Measurements from ENCODE around the gene DNAH7. TPM values are rescaled to one million over a fixed set of nuclear protein-coding genes. Genes with fewer than 3 reads are reported as not detected.

DNAH7 gene
- total and polyA plus RNA-seq, 2 of the 4 experiments (the other 2 are of a cell fraction), result 0.22 to 0.36 TPM

DNA sequence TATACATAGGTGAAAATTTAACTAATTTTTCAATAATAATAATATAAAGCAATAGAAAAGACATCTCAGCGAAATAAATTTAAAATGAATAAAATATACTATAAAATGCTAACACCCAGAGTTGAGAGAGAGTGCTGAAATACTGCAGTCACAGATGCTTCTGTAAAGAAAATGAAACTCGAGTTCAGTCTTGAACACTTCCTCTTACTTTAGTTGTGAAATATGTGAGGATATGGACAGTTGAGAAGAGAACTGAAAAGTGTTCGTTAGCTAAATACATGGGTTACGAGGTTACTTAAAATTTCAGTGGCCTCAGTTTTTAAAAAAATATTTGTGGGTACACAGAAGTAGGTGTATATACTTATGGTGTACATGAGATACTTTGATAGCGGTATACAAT lies 106.8 kb downstream of the DNAH7 start:
- DNase-seq, result no peak
- H3K4me2 ChIP-seq (ENCODE audit: low read depth, low read length), result no peak overlapping the region
- dilution Hi-C loops (cut with HindIII; ENCODE audit: low sequenced_read_pairs, unreplicated experiment) (no loop called here), in situ Hi-C loops (cut with MboI; ENCODE audit: low sequenced_read_pairs) (no loop called here), intact Hi-C loops (cut with micrococcal nuclease) (no loop called here)
- H3K79me1 ChIP-seq (ENCODE audit: low read depth in 1 of 2, low read length in 2 of 2), result no peaks in the 10 kb centered on the region
- no peaks in the 10 kb centered on the region for H3K9me3 ChIP-seq (ENCODE audit: control insufficient read depth, insufficient read depth, low read length)
- H4K5ac ChIP-seq (ENCODE audit: low read depth, low read length), result no peak overlapping the region
- no peaks in the 10 kb centered on the region for H3K36me3 ChIP-seq (ENCODE audit: control insufficient read depth, insufficient read depth, low read length)
- no peaks in the 10 kb centered on the region; the same call in 1 of the 2 replicates for H3K27me3 ChIP-seq (ENCODE audit: control insufficient read depth, insufficient read depth, low read length)
- H3K4me3 ChIP-seq (ENCODE audit: insufficient read depth, low read depth, low read length), result no peak overlapping the region
- no peaks in the 10 kb centered on the region for H3K4me1 ChIP-seq (ENCODE audit: control insufficient read depth, insufficient read depth, low read length)
- no peak overlapping the region for H4K8ac ChIP-seq (ENCODE audit: low read depth in 2 of 2, low read length in 2 of 2)
- H3K23ac ChIP-seq (ENCODE audit: low read depth, low read length), result no peak overlapping the region
- no peak overlapping the region for H3K4ac ChIP-seq (ENCODE audit: low read depth, low read length)
- H2BK5ac ChIP-seq (ENCODE audit: low read depth, low read length, poor library complexity, severe bottlenecking), result no peak overlapping the region
- no peak overlapping the region for H3K14ac ChIP-seq (replicated peaks; ENCODE audit: low read depth, low read length)
- ATAC-seq (ENCODE audit: low read depth), result no peak
- H4K20me1 ChIP-seq (ENCODE audit: insufficient read depth, low read length), result no peaks in the 10 kb centered on the region
- no peak overlapping the region for H2AK5ac ChIP-seq (ENCODE audit: low read depth, low read length)
- no peak overlapping the region for H3K27ac ChIP-seq (ENCODE audit: insufficient read depth, low read length)
- ChIA-PET CTCF (no interaction called here), POLR2A (ENCODE audit: unreplicated experiment) (no interaction called here)
- no TSS peak for BruUV-seq (replicated peaks)
- H3K9ac ChIP-seq (ENCODE audit: low read depth, low read length), result no peak overlapping the region
- H3K9me1 ChIP-seq (ENCODE audit: insufficient read depth, low read length), result no peaks in the 10 kb centered on the region
- H2AFZ ChIP-seq (replicated peaks; ENCODE audit: low read length, poor library complexity), result no peak overlapping the region
- no CpG with 5 or more reads among the region's 5 CpGs for WGBS, 2 experiments (ENCODE audit: extremely low coverage in 2 of 2, insufficient read length in 1 of 2)
- H2BK15ac ChIP-seq (ENCODE audit: low read depth, low read length), result no peak overlapping the region
- H2BK120ac ChIP-seq (ENCODE audit: low read depth, low read length), result no peak overlapping the region
- no peak overlapping the region for H2AK9ac ChIP-seq (replicated peaks; ENCODE audit: low read depth, low read length, poor library complexity)
- H3K18ac ChIP-seq (ENCODE audit: low read depth, low read length), result no peak overlapping the region
- H4K91ac ChIP-seq (ENCODE audit: insufficient read depth, low read depth, low read length), result no peak overlapping the region
- TF ChIP-seq NFE2L2 (IDR thresholded peaks at IDR 0.05; ENCODE audit: low read depth, low read length), result no peak
- TF ChIP-seq, protein P1, sequence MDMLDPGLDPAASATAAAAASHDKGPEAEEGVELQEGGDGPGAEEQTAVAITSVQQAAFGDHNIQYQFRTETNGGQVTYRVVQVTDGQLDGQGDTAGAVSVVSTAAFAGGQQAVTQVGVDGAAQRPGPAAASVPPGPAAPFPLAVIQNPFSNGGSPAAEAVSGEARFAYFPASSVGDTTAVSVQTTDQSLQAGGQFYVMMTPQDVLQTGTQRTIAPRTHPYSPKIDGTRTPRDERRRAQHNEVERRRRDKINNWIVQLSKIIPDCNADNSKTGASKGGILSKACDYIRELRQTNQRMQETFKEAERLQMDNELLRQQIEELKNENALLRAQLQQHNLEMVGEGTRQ (IDR thresholded peaks at IDR 0.05; ENCODE audit: low read depth, low read length), result no peak
- no peak for TF ChIP-seq RAD21 (IDR thresholded peaks at IDR 0.05; ENCODE audit: low read length)
- TF ChIP-seq, protein P2, sequence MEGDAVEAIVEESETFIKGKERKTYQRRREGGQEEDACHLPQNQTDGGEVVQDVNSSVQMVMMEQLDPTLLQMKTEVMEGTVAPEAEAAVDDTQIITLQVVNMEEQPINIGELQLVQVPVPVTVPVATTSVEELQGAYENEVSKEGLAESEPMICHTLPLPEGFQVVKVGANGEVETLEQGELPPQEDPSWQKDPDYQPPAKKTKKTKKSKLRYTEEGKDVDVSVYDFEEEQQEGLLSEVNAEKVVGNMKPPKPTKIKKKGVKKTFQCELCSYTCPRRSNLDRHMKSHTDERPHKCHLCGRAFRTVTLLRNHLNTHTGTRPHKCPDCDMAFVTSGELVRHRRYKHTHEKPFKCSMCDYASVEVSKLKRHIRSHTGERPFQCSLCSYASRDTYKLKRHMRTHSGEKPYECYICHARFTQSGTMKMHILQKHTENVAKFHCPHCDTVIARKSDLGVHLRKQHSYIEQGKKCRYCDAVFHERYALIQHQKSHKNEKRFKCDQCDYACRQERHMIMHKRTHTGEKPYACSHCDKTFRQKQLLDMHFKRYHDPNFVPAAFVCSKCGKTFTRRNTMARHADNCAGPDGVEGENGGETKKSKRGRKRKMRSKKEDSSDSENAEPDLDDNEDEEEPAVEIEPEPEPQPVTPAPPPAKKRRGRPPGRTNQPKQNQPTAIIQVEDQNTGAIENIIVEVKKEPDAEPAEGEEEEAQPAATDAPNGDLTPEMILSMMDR (conservative IDR thresholded peaks at IDR 0.05; ENCODE audit: low read depth, low read length), result no peak
- no peak for TF ChIP-seq RCOR1 (IDR thresholded peaks at IDR 0.05; ENCODE audit: insufficient replicate concordance, low read length)
- no peak for TF ChIP-seq CHD1 (IDR thresholded peaks at IDR 0.05; ENCODE audit: low read depth, low read length)
- no peak for TF ChIP-seq SMC3 (IDR thresholded peaks at IDR 0.05; ENCODE audit: low read depth, low read length)
- TF ChIP-seq FOS (IDR thresholded peaks at IDR 0.05; ENCODE audit: low read depth, low read length), result no peak
- TF ChIP-seq RFX5 (IDR thresholded peaks at IDR 0.05; ENCODE audit: low read depth, low read length), result no peak
- TF ChIP-seq MAZ (IDR thresholded peaks at IDR 0.05; ENCODE audit: borderline replicate concordance, low read depth, low read length), result no peak
- TF ChIP-seq MAFK (IDR thresholded peaks at IDR 0.05; ENCODE audit: low read depth, low read length), result no peak
- TF ChIP-seq, protein P3, sequence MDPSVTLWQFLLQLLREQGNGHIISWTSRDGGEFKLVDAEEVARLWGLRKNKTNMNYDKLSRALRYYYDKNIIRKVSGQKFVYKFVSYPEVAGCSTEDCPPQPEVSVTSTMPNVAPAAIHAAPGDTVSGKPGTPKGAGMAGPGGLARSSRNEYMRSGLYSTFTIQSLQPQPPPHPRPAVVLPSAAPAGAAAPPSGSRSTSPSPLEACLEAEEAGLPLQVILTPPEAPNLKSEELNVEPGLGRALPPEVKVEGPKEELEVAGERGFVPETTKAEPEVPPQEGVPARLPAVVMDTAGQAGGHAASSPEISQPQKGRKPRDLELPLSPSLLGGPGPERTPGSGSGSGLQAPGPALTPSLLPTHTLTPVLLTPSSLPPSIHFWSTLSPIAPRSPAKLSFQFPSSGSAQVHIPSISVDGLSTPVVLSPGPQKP (IDR thresholded peaks at IDR 0.05; ENCODE audit: borderline replicate concordance, low read depth, low read length), result no peak
- TF ChIP-seq MXI1 (IDR thresholded peaks at IDR 0.05; ENCODE audit: borderline replicate concordance, low read depth, low read length), result no peak
- no peak for TF ChIP-seq CEBPB (IDR thresholded peaks at IDR 0.05; ENCODE audit: low read depth, low read length)
- TF ChIP-seq POLR2A (IDR thresholded peaks at IDR 0.05; ENCODE audit: low read depth, low read length), result no peak
- TF ChIP-seq BHLHE40 (IDR thresholded peaks at IDR 0.05; ENCODE audit: low read depth, low read length), result no peak
- H3K56ac ChIP-seq (ENCODE audit: extremely low read depth, insufficient read depth, low read length), result no peak overlapping the region
- no peak overlapping the region for H2BK20ac ChIP-seq (ENCODE audit: low read depth, low read length)

Measured in IMR-90 (cell line).